WI38 (cell line): ENCODE data around the gene METTL21A.

Experiments used
- H3K4me3 ChIP-seq: 2 replicates; pipeline ENCODE4 v1.5.1; 2011; ENCODE audit warnings: low read depth, mild to moderate bottlenecking, control low read depth, low read length
- CTCF ChIP-seq: IDR thresholded peaks from 2 replicates; pipeline ENCODE4 v1.5.1; 2012; ENCODE audit warnings: low read depth, mild to moderate bottlenecking, control low read depth, low read length

Gene METTL21A

GRCh38 chr2:207621501-207622039 is 3.6 kb downstream of the METTL21A start:
- no peak overlapping the region for H3K4me3 ChIP-seq
- TF ChIP-seq CTCF, result no peak

GRCh38 chr2:207619764-207620203 is 5.4 kb downstream of the METTL21A start:
- H3K4me3 ChIP-seq, result no peak overlapping the region
- no peak for TF ChIP-seq CTCF

GRCh38 chr2:207617011-207617671 is 8.1 kb downstream of the METTL21A start:
- TF ChIP-seq CTCF, result no peak

GRCh38 chr2:207616185-207616584 is 9.0 kb downstream of the METTL21A start:
- no peak for TF ChIP-seq CTCF

More at GRCh38 chr2:207617011-207617671, 8.1 kb downstream of the METTL21A start:
- peak overlapping the region; percentile 39 for H3K4me3 ChIP-seq

GRCh38 chr2:207614824-207615223 is 10.4 kb downstream of the METTL21A start:
- no peak for TF ChIP-seq CTCF
- H3K4me3 ChIP-seq, result no peak overlapping the region

More at GRCh38 chr2:207616185-207616584, 9.0 kb downstream of the METTL21A start:
- no peak overlapping the region for H3K4me3 ChIP-seq

- H3K4me3 ChIP-seq, result no peak overlapping the region
- TF ChIP-seq CTCF, result no peak
Observed at GRCh38 chr2:207612714-207613113, 12.5 kb downstream of the METTL21A start.

- no peak overlapping the region for H3K4me3 ChIP-seq
- TF ChIP-seq CTCF, result no peak
Observed at GRCh38 chr2:207606829-207607228, 18.4 kb downstream of the METTL21A start.
